Left lobe of liver (tissue), 2 donors: ENCODE measurements around the gene EXT2. TPM values are rescaled to one million over a fixed set of nuclear protein-coding genes. Genes with fewer than 3 reads are reported as not detected.

Experiments used
- ATAC-seq: fragments of 200-7000 bp; cut with Tn5 transposase; one replicate; pipeline ENCODE4 v1.9.1; 2020; ENCODE audit warnings: mild to moderate bottlenecking, moderate library complexity
- DNase-seq: peaks from one replicate; pipeline ENCODE4 v3.0.0-alpha.2; 2020; ENCODE audit warnings: low spot score
- total RNA-seq: library from RNA; stranded (reverse); gene quantifications from one replicate; pipeline ENCODE4 v1.2.1, GENCODE V29; 2021
- donor health status: DM: no; HTN: no; CAD: no; lungs with moderate emphysema.
- donor health status: DM: no; HTN: yes; CAD: no.

Gene EXT2
- total RNA-seq, 1 donor from 2014 or later = 22.9 TPM

DNA sequence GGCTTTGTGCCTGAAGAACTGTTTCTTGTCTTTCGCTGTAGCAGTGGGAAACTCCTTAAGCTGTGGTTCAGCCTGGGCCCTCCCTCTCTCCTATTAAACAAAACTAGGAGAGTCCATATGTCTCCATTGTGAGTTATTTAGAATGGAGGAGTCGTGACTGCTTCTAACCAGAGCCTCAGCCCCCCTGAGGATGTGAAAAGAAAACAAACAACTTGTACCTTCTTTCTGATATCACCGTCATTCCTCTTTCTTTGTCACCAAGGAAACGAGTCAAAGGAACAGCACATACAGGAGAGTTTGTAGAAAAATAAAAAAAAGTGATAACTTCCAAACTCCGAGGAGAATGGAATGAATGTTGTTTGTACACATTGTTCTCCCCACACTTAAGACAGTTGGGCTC lies 11.6 kb upstream of the EXT2 start:
- DNase-seq = no peak
- ATAC-seq = no peak

DNA sequence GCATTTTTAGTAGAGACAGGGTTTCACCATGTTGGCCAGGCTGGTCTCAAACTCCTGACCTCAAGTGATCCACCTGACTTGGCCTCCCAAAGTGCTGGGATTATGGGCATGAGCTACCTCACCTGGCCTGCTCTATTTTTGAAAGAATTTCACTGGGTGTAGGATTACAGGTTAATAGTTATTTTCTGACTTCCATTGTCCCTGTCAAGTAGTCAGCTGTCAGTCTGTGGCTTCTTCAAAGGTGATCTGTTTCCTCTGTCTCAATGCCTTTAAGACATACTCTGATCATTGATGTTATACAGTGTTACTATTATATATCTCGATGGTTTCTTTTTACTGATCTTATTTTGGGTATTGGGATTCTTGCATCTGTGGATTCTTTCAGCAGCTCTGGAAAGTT lies 10.1 kb upstream of the EXT2 start:
- DNase-seq = no peak
- ATAC-seq = no peak

DNA sequence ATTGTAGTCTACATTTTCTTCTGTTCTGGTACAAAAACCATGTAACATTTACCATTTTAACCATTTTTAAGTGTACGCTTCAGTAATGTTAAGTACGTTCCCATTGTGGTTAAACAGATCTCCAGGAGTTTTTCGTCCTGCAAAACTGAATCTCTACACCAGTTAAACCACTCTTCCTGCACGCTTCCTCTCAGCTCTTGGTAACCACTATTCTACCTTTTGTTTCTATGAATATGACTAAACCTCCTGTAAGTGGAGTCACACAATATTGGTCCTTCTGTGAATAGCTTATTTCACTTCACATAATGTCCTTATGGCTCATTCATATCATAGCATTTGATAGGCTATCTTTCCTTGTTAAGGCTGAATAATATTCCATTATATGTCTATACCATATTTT lies 7.1 kb upstream of the EXT2 start:
- ATAC-seq = no peak
- DNase-seq = no peak

DNA sequence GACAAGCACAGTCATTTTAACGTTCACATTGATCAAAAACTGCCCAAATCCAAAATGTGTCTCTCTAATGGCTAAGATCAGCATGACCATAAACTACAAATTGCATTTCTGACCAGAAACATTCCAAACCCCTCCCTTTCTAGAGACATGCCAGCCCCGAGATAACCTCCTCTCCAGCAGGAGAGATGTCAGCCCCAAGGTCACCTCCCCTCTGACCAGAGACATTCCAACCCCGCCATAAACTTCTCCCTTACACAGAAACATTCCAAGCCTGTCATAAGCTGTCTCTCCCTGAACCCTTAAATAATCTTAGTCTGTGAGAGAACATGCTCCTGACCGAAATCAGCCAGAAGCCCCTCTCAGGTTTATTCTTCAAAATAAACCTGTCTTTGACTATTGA lies 6.6 kb upstream of the EXT2 start:
- ATAC-seq (no peak), DNase-seq (no peak)

DNA sequence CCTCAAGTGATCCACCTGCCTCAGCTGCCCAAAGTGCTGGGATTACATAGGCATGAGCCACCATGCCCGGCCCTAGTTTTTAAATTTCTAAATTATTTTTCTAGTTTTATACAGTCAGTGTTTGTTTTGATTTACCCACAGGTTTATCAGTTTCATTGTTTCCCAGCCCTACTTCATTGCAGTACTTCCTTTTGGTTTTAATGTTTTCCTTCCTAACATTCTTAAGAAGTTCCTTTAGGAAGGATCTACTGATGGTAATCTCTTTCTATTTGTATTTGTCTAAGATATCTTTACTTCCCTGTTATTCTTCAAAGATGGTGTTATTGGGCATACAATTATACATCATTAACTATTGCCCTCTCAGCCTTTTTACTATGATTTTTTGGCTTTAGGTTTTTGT lies 4.9 kb upstream of the EXT2 start:
- no peak for DNase-seq
- no peak for ATAC-seq

DNA sequence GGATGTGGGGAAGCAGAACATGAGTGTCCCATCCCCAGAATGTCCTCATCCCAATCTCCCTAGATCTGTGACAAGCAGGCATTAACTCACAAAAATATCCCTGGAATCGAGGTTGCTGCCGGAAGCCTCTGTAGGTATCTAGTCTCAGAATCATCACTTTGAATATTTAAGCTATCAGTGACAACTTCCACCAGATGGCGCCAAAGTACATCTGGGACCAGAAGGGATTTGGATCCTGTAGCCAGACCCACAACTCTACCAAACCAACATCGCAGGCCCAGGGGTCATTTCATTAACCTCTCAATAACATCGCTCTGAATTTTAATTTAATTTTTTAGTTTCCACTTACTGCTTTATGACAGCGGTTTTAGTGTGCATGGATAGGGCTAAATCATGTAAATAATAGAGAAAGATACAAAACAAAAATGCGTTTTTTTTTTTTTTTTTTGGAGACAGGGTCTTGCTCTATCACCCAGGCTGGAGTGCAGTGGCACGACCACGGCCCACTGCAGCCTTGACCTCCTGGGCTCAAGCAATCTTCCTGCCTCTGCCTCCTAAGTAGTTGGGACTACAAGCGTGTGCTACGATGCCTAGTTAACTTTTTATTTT lies 1.1 kb upstream of the EXT2 start:
- ATAC-seq (peak; percentile 75), DNase-seq (peak; percentile 78)

DNA sequence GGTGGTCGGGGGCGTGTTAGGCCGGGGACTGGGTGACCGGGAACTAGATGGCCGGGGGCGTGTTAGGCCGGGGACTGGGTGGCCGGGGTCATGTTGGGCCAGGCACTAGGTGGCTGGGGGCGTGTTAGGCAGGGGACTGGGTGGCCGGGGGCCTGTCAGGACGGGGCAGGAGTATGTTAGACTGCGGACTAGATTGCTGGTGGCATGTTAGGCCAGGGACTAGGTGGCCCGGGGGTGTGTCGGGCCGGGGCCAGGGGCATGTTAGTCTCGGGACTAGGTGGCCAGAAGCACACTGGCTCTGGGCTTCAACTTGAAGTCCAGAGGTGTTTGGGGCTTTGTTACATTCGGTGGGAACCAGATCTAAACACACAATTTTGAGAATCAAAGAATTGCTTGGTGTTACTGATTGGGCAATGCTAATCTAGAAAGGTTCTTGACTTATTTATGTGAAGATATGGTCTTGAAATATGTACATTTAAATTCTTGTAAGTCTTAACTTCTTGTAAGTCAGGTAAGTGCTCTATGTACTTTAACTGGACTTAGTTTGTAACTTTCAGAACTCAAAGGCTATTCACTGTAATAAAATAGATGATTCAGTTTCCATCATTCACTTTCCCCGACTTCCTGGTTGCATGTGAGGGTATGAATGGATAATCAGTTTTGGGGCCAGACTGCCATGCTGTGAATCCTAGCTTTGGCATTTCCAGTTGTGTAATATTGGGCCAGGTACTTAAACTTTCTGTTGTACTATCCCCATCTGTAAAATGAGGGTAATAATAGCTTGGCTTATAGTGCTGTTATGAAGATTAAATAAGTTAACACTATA lies 1.1 kb downstream of the EXT2 start:
- DNase-seq (no peak), ATAC-seq (peak; percentile 5)

DNA sequence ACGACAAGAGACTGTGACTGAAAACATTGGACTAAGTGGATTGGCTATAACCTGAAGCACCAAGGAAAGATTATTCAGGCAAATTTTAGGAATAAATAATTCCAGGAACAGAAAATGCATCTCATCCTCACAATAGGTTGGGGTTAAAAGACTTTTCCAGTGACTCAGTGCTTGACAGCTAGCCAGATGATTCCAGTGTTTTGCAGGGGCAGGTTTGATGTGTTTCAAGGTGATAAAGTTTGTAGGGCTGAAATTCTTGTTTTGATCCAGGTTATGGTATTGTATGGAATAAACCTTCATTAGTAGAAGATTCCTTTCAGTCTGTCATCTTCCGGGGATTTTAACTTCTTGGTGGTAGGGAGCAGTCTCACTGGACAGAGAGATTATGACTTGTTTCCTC lies 2.3 kb downstream of the EXT2 start:
- ATAC-seq = no peak
- no peak for DNase-seq

DNA sequence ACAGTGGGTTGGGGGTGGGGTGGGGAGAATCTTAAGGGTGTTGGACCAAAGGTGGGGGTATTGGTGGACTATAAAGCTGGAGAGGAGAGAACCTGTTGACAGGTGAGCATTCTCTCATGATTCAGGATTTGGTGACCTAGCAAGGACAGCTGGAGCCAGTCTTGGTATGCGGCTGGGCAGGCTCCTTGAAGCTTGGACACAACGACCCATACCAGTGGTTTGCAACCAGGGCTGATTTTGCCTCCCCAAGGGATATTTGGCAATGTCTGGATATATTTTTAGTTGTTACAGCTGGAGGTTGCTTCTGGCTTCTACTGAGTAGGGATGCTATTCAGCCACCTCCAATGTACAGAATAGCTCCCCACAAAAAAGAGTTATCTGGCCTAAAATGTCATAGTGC lies 5.6 kb downstream of the EXT2 start:
- no peak for DNase-seq
- no peak for ATAC-seq

DNA sequence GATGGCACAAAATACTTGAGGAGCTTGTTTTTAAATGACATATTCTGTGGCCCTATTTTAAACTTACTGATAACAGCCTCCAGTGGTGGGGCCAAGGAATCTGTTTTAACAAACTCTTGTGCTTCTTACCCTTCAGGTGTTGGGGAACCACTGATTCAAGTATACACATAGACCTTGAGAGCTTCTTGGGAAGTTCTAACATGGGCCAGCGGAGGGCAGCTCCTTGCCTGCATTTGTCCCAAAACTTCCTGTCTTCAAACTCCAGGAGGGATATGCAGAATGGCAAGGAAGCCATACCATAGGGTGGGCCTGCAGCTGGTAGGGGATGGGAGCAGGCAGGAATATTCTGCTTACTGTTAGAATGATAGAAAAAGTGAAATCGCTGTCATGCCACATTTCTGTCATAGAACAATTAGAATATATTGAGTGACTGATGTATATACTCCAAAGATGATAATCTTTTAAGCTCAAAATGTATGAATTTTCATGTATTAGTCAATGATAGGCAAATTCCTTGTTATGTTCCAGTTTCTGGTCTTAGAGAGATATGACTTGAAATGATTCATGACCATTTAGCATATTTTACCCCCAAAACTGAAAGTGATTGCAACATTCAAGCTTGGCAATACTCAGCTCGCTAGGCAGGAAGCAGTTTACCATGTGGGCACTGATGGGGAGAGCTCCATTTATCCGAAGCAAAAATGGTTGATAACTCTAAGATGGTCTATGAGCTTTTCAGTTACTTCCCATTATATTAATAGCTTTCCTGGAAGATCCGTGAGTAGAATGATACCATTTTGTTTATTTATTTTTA lies 9.2 kb downstream of the EXT2 start:
- ATAC-seq (no peak), DNase-seq (no peak)

DNA sequence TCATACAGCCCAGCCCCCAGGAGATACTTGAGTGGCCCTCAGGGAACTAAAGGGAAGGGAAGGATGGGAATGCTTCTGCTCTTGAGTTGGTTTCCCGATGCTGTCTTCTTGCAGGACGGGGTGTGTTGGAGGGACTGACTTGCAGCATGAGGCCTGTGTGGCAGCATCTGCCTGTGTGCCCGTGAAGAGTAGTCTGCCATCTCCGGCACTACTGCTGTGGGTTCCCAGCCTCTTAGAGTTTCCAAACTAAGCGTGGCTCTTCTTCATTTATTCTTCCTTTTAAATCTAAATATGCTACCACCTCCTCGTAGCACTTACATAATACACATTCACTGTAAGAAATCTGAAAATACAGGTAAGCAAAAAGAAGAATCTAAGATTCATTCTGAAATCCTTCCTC lies 12.8 kb downstream of the EXT2 start:
- no peak for ATAC-seq

DNA sequence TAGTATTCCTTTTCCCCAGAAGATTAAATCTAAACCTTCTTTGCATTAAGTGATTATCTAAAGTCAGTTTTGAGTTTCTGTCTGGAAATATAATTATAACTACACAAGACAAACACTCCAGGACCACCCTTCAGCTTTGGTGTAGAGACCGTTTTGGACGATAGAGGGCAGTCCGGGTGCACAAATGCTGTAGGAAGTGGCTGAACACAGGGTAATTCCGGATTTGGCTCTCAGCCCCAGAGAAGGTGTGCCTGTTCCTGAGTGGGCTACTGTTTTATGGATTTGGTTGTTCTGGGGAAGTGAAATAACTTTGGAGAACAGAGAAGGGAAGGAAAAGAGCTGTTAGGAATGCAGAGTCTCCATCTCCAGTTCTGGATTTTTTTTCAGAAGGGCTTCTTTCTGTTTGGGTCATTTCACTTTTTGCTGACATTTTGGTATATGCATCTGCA lies 14.8 kb downstream of the EXT2 start:
- peak; percentile 48 for DNase-seq

More for the DNA sequence above, 12.8 kb downstream of the EXT2 start:
- no peak for DNase-seq

DNA sequence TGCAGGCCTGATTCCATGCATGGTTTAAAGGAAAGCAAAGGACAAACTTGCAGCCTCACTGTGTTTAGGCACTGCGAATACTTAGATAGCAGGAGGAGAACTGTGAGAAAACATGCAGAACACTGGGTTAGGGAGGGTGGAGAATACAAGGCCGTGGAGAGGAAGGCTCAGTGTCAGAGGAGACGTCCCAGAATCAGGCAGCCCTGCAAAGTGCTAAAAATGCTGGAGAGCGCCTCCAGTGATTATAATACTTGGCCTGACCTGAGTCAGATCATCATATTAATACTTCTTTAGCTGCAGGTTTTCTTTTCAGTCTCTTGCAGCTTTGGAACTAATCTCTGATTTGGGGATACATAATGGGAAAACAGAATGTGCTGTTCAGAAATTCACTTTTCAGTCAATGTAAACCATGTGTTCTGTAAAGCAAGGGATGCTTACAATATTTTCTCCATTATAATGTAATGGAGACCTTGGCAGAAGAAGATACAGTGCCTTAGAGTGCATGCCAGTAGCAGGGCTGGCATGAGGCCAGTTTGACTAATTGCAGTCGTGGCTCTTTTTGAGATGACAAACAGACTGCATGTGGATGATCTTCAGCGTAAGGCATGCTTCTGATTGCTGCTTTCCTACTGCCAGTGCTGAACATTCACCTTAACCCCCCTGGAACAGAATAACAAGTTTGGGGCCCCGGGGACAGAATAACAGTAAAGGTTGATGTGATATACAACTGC lies 16.8 kb downstream of the EXT2 start:
- no peak for ATAC-seq
- DNase-seq = no peak

More for the DNA sequence above, 14.8 kb downstream of the EXT2 start:
- ATAC-seq = peak; percentile 93

DNA sequence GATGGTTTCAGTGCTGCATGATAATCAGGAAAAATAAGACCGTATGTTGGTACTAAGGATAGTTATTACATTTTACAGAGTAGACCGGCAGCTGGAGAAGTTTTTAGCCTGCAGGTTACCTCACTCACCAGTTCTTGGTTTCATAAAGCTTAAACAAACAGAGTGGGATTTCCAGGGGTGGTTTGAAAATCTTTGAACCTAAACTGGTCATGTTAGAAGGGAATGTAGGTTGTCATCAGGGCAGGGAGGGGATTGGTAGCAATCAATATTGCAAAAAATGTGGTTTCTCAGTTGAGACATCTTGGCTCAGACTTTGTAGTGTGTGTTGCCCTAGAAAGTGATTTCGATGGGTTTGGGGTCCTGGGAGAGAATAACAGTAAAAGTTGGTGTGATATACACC lies 17.5 kb downstream of the EXT2 start:
- DNase-seq = no peak
- ATAC-seq = no peak

DNA sequence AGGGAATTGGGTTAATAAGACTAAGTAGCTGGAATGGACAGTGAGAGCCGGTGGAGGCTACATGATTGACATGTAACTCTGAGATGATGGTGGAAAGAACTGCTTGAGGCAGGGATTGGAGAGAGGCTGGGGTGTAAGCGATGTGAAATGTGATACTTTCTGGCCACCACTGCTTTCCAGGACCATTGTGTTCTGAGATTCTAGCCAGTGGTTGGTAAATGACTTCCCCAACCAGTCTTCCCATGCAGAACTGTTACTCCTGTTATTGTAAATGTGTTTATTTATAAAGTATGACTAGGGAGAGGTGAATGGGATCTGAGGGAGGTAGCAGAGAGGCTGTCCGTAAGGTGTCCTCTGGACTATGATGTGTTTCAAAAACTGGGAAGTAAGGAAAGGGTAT lies 18.1 kb downstream of the EXT2 start:
- no peak for DNase-seq
- no peak for ATAC-seq

DNA sequence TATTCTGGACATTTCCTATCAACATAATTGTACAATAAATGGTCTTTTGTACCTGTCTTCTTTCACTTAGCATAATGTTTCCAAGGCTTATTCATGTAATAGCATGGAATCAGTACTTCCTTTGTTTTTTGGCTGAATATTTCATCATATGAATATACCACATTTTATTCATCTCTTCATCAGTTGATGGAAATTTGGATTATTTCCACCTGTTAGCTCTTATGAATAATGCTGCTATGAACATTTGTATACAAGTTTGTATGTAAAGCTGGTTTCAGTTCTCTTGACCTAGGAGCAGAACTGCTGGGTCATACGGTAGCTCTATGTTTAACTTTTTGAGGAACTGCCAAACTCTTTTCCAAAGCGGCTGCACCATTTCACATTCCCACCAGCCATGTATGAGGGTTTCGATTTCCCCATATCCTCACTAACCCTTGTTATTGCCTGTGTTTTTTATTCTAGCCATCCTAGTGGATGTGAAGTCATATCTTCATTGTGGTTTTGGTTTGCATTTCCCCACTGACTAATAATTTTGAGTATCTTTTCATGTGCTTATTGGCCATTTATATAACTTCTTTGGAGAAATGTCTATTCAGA lies 20.9 kb downstream of the EXT2 start:
- ATAC-seq = no peak
- DNase-seq = no peak

DNA sequence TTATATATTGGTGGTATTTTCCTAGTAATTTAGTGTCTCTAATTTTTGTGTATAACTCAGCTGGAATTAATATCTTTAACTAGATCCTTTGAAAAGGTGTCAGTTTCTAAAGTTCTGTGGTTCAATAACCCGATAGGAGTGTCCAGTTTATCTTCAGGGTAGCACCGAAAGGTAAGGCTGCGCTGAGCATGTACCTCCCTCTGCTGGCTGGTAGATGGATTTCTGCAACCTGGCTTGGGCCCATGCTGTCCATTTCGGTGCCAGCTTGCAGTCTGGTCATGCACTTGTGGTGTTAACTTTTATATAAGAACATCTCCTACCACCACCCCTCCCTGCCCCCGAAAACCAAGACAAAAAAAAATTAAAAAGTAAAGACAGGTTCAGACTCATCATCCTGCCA lies 24.7 kb downstream of the EXT2 start:
- DNase-seq (peak; percentile 57), ATAC-seq (peak; percentile 97)

DNA sequence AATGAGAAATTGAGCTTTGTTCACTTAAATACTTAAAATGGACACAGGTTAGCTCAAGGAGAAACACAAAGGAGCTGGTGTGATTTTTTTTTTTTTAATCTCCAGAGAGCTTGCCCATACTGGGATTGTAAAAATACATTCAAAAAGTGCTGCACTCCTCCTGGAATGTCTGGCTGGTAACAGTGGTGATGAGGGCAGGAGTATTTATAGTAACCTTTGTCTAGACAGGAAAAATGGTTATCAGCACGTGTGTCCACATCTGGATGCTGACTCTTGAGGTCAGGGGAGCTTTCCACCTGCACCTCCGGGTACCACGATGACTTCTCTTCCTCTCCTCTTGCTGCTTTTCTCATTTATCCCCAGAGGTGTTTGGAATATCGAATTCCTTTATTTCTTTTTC lies 30.1 kb downstream of the EXT2 start:
- no peak for ATAC-seq
- DNase-seq = no peak

DNA sequence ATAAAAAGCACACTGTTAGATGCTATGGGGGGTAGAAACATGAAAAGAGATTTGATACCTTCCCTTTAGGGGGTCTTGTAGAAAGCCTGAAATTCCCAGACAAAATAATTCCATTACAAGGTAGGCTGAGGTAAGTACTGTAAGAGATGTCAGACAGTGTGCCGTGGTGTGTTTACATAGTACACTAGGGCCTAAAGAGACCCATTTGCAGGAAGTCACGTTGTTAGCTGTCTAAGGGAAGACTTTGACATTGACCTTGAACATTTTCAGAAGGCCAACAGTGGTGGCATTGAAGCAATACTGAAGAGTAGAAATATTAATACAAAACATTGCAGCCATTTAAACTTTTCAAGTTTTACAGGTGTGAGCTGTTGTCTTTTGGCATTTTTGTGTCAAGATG lies 30.8 kb downstream of the EXT2 start:
- ATAC-seq = no peak
- DNase-seq = no peak

DNA sequence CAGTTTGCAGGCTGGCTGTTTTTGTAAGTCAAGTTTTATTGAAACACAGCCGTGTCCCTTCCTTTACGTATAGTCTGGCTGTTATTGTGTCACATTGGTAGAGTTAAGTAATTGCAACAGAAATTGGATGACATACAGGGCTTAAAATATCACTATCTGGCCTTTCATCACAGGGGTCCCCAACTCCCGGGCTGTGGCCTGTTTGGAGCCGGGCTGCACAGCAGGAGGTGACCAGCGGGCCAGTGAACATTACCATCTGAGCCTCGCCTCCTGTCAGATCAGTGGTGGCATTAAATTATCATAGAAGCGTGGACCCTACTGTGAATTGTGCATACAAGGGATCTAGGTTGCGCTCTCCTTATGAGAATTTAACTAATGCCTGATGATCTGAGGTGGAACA lies 31.7 kb downstream of the EXT2 start:
- no peak for ATAC-seq

DNA sequence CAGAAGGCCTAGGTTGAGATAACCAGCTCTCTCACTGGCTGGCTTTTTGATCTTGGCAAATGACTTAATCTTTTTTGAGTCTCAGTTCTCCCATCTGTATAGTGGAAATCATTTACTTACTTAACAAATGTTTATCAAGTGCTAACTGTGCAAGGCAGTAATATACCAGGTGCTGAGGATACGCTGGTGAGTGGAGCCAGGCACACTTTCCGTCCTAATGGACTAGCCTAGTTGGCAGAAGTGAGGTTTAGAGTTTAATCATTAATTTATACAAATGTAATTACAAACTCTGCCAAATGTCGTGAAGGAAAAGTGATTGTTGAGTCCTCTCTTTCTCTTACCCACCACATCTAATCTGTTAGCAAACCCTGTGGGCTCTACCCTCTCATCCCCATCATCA lies 33.3 kb downstream of the EXT2 start:
- ATAC-seq = peak; percentile 66
- DNase-seq = no peak

More for the DNA sequence above, 31.7 kb downstream of the EXT2 start:
- DNase-seq = no peak
